HG03175 (cell line): ENCODE results near the gene FAM83G.

Experiments
- ATAC-seq: cut with Tn5 transposase; IDR thresholded peaks from one replicate; pipeline ENCODE4 v1.9.1; 2021; ENCODE audit warnings: mild to moderate bottlenecking, moderate library complexity; ENCODE audit not compliant: unreplicated experiment

Gene FAM83G

DNA sequence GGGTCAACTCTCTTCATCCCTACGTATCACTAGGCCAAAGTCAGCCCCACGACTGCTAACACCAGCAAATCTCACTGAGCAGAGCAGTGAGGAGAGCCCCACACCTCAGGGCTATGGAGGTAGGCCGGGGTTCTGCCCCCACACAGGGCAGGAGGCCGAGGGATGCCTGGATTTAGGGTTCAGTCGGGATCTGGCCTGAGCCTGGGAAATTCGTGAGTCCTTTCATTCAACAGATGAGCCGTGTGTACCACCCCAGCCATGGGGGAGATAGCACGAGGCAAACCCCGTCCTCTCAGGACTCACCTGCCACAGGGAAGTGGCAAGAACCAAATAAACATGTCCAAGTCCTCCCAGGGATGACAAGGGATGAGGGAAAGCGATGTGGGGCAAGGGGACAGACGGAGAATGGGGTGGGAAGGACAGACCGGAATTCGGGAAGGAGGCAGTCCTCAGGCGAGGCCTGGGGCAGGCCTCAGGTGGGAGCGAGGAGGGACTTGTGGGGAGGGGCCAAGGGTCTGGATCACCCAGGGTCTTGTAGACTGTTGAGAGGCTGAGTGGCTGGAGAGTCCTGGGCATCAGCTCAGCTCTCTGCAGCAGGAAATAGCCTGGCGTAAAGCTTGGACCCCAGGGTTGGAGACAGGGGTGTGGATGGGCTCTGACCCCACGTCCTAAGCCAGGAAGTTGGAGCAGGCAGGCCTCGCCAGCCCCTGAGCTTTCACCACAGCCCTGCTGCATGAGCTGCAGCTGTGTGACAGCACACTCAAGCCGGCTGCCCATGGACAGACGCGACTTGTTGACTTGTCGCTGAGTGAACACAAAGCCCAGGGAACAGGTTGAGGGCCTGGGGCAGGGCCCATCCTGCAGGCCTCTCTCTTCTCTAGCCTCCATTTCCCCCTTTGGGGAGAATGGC is 7.9 kb upstream of the FAM83G start:
- ATAC-seq = no peak

DNA sequence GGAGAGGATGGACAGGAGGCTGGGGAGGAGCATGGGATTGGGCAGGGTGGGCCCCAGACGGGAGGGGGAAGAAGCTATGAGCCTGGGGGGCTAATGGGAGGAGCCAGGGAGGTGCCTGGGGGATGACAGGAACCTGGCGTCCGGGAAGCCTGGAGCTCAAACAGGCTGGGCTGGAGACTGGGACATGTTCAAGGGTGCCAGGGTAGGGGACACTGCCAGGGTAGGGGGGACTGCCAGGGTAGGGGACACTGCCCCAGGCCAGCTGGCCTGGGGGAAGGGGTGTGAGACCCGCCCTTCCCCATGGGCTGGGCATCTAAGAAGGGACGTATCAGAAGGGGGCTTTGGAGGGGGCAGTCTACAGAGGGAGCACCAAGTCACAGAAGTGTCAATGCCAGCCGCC is 7.0 kb upstream of the FAM83G start:
- no peak for ATAC-seq

DNA sequence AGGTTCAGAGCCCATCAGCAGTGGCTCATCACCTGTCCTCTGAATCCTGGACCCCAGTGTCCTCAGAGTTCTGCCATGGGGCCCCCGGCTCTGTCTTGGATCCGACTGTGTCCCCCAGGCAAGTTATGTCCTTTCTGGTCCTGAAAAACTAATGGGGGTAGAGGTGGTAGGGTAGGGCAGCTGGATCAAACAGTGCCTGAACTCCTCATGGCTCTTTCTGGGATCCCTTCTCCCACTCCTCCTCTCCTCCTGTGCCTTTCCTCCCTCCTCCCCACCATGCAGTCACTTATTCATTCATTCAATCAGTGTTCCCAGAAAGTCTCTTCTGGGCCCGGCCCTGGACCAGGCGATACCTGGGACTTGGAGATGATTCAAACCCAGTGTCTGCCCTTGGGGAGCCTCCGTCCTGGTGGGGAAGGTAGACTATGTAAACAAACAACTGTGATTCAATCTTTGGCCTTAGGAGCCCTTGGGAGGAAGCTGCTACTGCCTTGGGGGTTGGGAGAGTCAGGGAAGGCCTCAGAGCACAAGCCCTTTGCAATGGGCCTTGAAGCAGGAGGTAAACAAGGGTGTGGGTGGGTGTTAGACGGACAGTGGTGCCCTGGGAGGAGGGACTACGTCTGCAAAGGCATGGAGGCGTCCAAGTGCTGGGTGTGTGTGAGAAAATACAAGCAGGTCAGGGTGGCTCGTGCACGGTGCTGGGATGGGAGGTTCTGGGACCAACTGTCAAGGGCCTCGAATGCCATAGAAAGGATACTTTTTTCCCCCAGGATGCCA is 6.4 kb upstream of the FAM83G start:
- ATAC-seq = no peak

DNA sequence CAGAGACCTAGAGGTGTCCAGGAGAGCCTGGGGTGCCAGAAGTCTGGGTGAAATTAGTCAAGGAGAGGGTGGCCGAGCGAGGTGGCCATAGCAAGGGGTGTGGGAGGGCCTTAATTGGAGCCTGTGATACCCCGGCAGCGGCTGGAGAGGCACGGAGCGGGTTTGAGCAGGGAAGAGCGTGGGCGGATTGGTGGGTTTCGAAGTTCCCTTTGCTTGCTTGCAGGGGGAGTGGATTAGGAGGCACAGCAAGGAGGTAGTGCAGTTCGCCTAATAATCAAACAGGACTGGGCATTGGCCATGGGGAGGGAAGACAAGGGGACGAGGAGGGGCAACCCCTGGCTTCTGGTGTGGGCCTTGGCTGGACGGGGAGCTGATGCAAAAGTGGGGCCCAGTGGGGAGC is 5.4 kb upstream of the FAM83G start:
- no peak for ATAC-seq

DNA sequence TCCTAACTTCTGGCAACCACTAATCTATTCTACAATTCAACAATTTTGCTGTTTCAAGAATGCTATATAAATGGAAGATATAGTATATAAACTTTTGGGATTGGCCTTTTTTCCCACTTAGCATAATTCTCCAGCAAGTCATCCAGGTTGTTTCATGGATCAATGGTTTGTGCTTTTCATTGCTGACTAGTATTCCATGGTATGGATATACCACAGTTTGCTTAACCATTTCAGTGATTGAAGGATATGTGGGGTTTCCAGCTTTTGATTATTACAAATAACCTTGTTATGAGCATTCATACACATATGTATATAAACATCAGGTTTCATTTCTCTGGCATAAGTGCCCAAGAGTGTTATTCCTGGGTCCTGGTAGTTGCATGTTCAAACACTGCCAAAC is 2.1 kb upstream of the FAM83G start:
- ATAC-seq = no peak

DNA sequence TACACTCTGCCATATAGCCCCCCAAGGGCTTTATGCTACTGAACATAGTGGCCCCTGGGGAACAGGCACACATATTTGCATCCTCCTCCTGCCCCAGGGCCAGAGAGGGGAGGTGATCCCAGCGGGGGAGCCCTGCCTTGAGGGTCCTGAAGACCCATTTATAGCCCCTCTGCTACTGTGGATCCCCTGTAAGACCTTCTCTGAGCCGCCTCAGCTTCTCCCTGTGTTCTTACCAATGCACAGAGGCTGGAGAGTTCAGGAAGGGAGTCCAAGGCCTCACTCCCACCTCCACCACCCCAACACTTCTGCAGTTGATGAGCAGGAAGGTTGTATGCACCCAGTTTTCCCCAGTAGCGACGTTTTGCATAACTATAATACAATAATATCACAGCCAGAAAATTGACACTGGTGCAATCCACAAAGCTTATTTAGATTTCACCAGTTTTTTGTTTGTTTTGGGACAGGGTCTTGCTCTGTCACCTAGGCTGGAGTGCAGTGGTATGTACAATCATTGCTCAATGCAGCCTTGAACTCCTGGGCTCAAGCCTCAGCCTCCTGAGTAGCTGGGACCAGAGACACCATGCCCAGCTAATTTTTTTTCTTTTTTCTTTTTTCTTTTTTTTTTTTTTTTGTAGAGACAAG is 1.3 kb upstream of the FAM83G start:
- no peak for ATAC-seq

DNA sequence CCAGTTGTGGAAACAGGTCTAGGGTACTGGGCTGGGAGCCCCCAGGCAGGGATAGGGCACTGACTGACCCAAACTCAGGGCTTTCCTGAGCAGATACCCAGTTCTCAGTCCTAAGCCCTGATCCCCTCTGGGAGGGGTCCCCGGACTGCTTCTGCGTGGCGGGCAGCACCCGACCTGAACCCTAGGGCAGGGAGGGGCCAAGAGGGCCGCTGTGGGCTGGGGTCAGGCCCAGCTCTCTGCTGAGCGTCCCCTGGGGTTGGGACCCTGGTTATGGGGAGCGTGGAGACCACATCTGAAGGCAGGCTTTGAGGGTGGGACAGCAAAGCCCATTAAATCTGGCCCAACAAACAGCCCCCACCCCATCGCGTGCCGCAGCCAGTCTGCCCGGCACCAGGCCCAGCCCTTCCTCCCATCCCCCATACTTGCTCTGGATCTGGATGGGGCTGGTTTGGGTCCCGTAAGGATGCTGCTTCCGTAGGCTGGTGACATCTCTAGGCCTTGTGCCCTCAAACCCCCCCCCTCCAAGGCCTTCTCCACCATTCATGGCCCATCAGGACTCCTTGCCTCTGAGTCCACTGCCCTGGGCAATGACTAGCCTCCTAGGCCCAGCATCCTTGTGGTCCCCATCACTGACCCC is 691 bp upstream of the FAM83G start:
- ATAC-seq = peak; percentile 6

DNA sequence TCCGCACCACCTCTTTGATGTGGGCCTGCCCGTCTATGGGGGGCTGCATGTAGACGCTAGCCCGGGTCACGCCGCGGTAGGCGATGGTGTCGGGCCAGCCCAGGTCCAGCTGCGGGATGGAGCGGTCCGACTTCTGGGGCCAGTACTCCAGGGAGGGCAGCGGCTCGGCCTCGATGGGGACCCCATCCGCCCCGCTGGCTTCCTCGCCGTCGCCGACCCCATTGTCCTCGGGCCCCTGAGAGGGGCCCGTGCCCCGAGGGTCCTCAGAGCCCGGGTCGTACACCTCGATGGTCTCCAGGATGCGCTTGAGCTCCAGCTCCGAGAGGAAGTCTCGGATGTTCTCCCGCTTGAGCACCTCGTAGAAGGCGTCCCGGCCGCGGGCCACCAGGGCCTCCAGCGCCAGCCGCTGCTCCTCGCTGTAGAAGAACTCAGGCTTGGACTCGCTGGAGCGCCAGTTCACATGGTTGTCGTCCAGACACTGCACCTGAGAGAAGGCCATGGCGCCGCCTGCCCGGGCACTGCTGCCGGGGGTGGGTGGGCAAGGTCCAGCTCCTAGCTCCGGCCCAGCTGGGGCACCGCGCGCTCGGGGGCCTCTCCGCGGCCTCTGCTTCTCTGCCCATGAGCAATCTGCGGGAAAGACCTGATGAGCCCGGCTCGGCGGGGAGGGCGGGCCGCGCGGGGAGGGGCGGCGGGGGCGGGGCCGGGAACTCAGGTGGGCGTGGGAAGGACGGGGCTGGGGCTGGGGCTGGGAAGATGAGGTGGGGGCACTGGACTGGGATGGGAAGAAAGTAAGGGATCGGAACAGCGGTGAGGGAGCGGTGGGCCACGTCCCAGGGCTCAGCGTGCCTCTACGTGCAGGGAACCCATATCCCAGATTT is 782 bp downstream of the FAM83G start:
- ATAC-seq = no peak

DNA sequence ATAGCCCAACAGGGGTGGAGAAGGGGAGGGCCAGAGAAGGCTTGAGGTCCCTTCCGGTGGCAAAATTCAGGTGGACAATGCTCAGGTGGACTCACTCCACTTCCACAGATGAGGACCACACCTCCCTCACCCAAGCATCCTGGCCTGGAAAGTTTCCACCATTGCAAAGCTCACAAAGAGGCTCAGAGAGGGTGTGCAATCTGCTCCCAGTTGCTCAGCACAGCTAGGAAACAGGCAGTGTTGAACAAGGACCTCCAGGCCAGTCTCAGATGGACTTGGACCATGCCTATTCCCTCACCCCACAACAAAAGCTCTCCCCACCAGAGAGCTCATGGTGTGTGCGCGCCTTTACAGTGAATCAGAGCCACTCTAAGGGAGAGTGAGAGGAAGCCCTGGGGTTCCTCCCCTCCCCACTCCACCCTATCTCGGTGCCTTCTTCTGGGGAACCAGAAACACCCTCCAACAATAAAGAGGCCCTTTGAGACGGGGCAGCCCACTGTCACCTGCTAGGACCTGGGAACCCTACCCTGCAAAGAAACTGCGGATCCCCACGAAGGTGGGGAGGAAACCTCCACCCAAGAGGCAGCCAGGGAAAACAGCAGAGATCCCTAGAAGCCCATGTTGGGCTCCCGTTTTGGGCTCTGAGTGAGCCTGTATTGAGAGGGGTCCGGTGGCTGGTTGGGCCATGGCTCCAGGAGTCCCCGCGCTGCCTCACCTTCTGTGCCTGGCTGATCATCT is 1.6 kb downstream of the FAM83G start:
- ATAC-seq = no peak

DNA sequence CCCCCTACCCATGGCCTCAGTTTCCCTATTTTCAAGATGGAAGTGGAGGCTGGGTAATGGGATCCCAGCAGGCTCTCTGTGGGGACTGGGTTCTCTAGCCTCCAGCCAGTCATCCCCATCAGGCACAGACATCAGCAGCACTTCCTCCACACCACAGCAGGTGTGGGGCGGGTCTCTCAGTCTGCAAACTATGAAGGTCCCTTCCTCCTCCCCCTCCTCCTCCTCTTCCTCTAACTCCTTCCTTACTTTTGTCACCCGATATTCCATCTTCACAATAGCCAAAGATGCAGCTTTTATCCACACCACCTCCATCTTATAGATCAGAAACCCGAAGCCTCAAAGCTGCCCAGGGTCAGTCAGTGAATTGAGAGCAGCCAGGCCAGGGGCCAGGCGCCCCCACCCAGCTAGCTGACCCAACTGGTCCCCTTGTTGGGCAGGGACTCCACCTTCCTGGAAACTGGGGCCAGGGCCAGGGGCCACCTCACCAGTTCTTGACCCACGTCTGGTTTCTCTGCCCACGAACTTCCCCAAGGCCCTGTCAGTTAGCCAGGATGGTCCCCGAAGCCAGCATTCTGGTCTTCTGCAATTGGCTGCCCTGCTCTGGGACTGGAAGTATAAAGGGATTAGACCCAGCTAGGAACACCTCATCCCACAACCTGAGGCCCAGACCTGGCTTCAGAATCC is 2.5 kb downstream of the FAM83G start:
- ATAC-seq = no peak

DNA sequence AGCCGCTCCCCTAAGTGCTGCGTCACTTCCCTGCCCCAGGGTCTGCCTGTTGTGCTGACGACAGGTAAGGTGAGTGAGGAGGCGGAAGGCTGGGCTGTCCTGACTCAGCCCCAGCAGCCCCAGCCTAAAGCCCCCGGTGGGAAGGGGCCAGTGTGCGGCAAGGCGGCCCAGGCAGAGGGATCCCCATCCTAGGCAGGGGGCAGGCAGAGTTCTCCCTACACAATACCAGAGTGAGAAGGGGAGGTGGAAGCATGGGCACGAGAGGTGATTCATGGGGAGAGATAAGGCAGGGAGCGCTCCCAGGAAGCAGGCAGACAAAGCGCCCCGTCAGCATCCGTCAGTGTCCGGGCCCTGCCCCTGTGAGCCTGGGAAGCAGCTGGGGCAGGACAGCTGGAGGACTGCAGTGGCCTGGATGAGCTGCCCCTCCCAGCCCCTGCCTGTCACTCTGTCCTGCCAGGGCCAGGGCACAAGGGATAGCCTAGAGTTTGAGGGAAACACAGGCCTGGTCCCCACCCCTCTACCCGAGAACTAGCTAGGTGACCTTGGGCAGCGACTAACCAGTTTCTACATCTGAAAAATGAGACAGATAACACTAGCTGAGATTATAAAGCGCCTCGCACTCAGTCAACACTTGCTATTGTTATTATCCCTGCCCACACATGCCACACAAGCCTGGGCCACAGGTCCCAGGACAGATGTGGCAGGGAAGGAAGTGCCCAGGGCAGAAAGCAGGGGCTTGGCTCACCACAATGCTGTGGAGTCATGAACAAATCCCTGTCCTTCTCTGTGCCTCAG is 3.8 kb downstream of the FAM83G start:
- ATAC-seq = no peak

DNA sequence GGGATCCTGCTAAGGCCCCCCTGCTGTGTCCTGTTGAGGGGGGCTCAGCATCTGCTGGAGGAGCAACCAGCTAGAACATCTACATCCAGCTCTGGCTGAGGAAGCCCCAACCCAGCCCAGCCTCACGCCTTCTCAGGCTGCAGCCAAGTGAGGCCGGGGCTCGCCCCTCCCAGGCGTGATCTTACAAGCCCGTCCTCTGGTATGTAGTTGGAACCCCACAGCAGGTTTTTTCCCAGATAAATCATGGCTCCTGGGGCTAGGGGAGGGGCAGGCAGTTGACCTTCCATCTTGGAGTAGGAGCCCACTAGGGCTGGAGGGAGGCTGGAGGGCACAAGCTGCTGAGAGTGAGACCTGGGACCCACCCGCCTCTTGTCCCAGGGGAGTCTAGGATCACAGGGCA is 4.7 kb downstream of the FAM83G start:
- no peak for ATAC-seq

DNA sequence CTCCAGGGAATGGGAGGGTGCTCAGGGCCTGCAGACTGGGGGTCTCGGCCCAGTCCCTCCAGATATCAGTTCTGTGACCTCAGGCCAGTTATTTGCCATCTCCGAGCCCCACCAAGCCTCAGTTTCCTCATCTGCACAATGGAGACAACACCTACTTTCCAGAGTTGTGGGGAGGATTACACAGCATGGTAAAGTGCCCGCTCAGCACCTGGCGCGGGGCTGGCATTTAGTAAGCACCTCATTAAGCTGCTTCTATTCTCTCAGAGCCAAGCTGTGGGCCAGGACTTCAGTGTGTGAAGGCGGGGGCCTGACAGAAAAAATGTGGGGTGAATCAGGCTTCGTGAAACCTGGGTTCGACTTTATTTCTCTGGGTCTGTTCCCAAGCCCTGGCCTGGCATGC is 5.2 kb downstream of the FAM83G start:
- no peak for ATAC-seq

DNA sequence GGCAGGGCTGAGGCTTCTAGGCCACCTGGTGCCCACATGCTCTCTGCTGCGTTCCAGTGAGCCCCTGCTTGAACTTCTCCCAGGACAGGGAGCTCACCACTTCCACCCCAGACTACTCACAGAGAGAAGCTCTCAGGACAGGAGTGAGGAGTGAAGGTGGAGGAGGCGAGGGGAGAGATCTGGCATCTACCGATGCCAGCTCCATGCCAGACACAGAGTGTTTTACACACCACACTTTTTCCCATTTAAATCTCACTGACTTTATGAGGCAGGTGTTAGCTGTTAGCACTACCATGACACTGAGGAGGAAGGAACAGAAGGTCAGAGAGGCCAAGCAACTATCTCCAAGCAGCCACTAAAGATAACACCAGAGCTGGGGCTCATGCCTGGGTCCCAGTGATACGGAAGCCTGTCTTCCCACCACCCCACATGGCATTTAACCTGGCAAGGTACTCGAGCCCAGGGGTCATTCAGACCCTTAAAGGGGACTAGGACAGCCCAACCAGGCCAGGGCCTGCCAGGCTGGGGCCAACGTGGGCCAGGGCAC is 6.8 kb downstream of the FAM83G start:
- ATAC-seq = no peak

DNA sequence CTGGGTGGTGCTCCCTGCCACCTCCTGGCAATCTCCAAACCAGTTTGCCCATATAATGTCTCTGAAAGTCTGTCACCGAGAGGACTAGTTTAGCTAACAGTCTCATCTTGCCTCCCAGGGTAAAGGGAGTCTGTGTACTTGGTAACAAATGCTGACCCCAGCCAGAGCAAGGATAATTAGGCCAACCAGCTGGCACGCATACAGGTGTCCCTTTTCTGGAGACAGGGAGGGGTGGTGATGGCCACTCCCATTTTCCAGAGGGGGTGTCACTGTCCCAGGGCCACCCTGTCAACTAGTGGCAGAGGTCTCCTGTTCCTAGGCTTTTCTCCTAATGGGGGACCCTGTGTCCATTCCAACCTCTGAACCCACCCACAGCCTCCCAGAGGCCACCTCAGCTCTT is 8.1 kb downstream of the FAM83G start:
- no peak for ATAC-seq

DNA sequence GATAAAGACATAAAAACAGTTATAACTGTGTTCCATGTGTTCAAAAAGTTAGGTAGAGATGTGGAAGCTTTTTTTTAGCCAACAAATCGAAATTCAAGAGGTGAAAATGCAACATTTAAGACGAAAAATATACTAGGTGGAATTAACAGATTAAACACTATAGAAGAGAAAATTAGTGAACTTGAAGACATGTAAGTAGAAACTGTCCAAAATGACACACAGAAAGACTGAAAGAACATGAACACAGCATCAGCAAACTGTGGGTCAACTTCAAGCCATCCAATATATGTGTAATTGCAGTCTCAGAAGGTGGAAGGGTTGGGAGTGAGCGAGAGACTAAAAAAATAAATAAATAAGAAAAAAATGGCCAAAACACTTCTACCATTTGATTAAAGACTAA is 9.3 kb downstream of the FAM83G start:
- no peak for ATAC-seq

DNA sequence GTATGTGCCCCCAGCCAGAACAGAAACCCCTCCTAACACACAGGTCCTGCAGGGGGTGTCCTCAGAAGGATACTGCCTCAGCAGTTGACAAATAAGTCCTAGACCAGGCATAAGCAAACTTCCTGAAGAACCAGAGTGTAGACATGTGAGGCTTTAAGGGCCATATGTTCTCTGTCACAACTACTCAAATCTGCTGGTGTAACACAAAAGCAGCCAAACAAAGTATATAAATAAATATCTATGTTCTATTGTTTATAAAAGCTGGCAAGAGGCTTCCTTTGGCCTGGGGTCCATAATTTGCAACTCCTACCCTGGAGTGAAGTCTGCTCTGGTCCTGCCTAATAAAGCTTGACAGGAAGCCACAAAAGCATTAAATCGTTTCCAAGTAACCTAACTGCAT is 9.9 kb downstream of the FAM83G start:
- ATAC-seq = no peak
